Activated CD4-positive, alpha-beta T cell treated with anti-CD3 and anti-CD28 coated beads, Interleukin-2, amount 50 U/mL, for 24 hours (primary cell): ENCODE results near the gene PML.
A peak's percentile ranks its signal among the peaks of the same experiment; 100 is the strongest.
"Not testable (repeated sequence)": the region's sequence is repeated elsewhere in the genome, so short reads cannot be mapped to it uniquely, and the experiment has no call there.

Experiments
- DNase-seq, 2 donors: peaks; one replicate each; pipeline ENCODE4 v3.0.0-alpha.2; 2020; ENCODE audit warnings: low read depth in 1 of 2, low spot score in 1 of 2

PML gene

GRCh38 chr15:73959012-73959581, 35.4 kb upstream of the PML start:
- DNase-seq, result no peak

GRCh38 chr15:73959801-73960200, 34.7 kb upstream of the PML start:
- DNase-seq, result no peak

DNA sequence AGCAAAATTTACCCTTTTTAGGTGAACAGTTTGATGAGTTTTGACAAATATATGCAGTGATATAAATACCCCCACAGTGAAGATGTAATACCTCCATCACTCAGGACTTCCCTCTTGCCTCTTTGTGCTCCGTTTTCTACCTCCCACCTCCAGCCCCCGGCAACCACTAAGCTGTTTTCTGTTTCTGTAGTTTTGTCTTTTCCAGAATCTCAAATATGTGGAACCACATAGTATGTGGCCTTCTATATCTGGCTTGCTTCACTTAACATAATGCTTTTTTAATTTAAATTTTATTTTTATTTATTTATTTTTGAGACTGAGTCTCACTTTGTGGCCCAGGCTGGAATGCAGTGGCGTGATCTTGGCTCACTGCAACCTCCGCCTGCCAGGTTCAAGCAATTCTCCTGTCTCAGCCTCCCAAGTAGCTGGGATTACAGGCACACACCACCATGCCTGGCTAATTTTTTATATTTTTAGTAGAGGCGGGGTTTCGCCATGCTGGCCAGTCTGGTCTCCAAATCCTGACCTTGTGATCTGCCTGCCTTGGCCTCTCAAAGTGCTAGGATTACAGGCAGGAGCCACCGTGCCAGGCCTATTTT, 33.9 kb upstream of the PML start:
- DNase-seq, result not testable (repeated sequence)

- DNase-seq, result no peak
Measured at GRCh38 chr15:73962433-73962832, 32.1 kb upstream of the PML start.

GRCh38 chr15:73964736-73965093, 29.8 kb upstream of the PML start:
- peak; percentile 83 to 86 for DNase-seq

GRCh38 chr15:73965094-73965757, 29.3 kb upstream of the PML start:
- peak; percentile 16 to 36 for DNase-seq

DNA sequence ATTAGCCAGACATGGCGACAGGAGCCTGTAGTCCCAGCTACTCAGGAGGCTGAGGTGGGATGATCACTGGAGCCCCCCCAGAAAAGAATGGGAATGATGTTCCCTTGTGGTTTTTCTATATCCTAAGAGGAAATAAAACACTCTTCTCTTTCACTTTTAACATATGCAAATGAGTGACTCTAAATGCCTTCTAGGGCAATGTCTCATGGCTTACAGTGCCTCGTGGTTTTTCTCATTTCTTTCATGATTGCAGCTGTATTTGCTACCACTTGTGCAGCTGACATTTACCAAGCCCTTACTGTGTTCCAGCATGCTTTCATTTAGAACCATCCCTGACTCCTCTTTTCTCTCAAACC, 28.8 kb upstream of the PML start:
- peak in 1 of 2 donors; percentile 36 for DNase-seq

DNA sequence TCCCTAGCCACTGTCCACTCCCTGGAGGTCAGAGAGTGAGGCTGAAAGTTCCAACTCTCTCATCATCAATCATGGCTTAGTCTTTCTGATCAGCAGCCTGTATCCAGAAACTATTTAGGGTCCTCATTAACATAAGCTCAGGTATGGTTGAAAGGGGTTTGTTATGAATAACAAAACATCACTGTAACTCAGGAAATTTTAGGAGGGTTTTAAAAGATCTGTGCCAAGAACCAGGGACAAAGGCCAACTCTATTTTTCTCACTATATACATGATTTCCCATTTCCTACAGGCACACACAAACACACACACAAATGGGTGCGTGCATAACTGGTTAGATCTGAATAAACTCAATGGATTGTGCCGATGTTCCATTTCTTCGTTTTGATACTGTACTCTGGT, 26.1 kb upstream of the PML start:
- no peak for DNase-seq

GRCh38 chr15:73969151-73969759, 25.3 kb upstream of the PML start:
- DNase-seq, result no peak

GRCh38 chr15:73972984-73973682, 21.4 kb upstream of the PML start:
- DNase-seq, result peak; percentile 63 to 80

DNA sequence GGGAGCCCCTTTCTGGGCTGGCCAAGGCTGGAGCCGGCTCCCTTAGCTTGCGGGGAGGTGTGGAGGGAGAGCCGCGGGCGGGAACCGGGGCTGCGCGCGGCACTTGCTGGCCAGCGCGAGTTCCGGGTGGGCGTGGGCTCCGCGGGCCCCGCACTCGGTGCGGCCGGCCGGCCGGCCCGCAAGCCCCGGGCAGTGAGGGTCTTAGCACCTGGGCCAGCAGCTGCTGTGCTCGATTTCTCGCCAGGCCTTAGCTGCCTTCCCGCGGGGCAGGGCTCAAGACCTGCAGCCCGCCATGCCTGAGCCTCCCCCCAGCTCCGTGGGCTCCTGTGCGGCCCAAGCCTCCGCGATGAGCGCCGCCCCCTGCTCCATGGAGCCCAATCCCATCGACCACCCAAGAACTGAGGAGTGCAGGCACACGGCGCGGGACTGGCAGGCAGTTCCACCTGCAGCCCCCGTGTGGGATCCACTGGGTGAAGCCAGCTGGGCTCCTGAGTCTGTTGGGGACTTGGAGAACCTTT, 20.8 kb upstream of the PML start:
- DNase-seq, result not testable (repeated sequence)

DNA sequence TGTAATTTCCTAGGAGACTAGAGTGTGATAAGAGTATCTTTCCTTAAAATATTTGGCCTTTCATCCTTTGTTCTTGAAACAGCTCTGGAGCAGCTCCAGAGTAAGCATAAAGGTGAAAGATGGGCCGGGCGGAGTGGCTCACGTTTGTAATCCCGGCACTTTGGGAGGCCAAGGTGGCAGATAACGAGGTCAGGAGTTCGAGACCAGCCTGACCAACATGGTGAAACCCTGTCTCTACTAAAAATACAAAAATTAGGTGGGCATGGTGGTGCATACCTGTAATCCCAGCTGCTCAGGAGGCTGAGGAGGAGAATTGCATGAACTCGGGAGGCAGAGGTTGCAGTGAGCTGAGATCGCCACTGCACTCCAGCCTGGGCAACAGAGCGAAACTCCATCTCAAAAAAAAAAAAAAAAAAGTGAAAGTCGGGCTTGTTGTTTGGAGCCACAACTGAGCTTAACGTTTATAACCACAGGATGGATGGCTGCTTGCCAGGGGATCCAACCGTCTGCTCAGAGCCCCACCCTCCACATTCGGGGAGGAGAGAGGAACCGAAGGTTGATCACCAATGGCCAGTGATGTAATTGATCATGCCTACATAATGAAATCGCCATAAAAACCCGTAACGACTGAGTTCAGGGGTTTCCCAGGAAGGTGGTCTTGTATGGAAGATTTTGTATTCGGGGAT, 18.9 kb upstream of the PML start:
- not testable (repeated sequence) for DNase-seq

- no peak for DNase-seq
Measured at GRCh38 chr15:73978896-73979295, 15.6 kb upstream of the PML start.

DNA sequence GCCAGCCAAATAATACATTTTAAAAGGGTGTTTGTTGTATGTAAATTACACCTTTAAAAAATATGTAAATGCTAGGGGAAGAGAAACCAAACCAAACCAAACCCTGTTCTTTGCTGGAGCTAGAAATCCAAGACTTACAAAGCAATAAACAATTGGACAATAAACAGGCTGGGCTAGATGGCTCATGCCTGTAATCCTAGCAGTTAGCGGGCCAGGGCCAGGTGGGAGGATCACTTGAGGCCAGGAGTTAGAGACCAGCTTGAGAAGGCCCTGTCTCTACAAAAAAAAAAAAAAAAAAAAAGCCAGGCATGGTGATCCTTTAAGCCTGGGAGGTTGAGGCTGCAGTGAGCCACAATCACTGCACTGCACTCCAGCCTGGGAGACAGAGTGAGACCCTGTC, 14.9 kb upstream of the PML start:
- no peak for DNase-seq

GRCh38 chr15:73981761-73982221, 12.7 kb upstream of the PML start:
- DNase-seq, result no peak

GRCh38 chr15:73982222-73982962, 12.1 kb upstream of the PML start:
- no peak for DNase-seq

DNA sequence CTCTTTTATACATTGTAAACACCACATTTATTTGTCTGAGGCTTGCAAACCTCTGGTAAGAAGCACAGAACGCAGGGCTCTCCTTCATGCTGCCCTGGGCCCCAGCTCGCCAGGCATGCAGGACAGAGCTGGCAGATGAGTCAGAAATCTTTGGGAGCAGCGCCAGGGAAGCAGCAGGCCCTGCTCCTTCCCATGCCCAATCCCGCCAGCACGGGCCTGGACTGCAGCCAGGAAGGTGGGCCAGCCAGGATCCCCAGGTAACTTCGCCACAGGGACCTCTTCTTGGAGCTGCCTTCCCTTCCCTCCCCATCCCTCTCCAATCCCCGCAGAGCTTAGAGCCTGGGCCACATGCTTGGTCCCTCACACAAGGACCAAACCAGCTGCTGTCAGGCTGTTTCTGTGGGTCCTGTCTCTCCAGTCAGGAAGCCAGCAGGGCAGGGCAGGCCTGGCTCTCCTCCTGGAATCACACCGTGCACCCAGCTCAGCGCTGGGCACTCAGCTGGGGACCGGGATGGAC, 11.2 kb upstream of the PML start:
- DNase-seq, result no peak

- DNase-seq, result no peak
Measured at GRCh38 chr15:73983773-73984172, 10.7 kb upstream of the PML start.

DNA sequence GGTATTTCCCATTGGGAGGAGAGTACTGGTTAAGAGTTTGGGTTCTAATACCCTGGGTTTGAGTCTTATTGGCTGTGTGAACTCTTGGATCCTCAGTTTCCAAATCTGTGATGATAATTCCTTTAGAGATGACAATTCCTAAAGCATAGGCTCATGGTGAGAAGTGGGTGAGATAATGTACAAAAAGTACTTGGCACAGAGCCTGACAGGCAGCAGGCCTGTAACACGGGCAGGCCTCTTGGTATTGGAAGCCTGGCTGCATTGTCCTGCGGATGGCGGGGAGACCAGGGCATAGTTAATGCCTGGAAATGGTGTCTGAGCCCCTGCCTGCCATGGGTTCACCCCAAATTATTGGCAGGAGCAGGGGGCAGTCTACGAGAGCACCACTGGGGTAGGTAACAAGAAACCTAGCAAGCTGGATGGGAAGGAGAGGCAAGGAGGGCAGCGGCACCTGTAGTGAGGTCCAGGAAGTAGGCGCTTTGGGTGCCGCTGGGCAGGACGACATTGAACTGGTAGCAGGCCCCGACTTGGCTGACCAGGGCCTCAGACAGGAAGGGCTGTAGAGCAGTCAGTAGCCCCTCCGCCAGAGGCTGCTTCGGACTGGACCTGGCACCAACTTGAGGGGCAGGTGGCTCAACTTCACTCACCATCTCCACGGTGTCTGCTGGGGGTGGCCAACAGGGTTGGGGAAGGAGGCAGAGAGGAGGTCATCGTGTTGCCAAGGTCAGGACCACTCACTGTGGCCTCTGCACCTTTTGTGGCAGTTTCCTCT, 10.1 kb upstream of the PML start:
- no peak for DNase-seq
